DND-41 (cell line): ENCODE data around the gene ESYT3.

Source experiments
- CTCF ChIP-seq: IDR thresholded peaks from 2 replicates; pipeline ENCODE4 v1.5.1; 2012; ENCODE audit warnings: borderline replicate concordance, low read length, moderate library complexity, mild to moderate bottlenecking; ENCODE audit not compliant: poor library complexity, severe bottlenecking; ENCODE audit errors: extremely low read depth
- EZH2 ChIP-seq: IDR thresholded peaks from 3 replicates; pipeline ENCODE4 v1.6.1; 2012; ENCODE audit warnings: borderline replicate concordance, low read depth, mild to moderate bottlenecking, moderate library complexity, low read length, inconsistent platforms; ENCODE audit not compliant: severe bottlenecking

- TF ChIP-seq CTCF (no peak), EZH2 (no peak)
Measured at GRCh38 chr3:138432576-138433240, 1.7 kb upstream of the ESYT3 start.
